Medulla oblongata (tissue), 1 donor: ENCODE measurements around the gene PAXIP1.

Source experiments
- DNase-seq: peaks from one replicate; pipeline ENCODE4 v3.0.0-alpha.2; 2015; ENCODE audit errors: extremely low spot score

Gene PAXIP1

DNA sequence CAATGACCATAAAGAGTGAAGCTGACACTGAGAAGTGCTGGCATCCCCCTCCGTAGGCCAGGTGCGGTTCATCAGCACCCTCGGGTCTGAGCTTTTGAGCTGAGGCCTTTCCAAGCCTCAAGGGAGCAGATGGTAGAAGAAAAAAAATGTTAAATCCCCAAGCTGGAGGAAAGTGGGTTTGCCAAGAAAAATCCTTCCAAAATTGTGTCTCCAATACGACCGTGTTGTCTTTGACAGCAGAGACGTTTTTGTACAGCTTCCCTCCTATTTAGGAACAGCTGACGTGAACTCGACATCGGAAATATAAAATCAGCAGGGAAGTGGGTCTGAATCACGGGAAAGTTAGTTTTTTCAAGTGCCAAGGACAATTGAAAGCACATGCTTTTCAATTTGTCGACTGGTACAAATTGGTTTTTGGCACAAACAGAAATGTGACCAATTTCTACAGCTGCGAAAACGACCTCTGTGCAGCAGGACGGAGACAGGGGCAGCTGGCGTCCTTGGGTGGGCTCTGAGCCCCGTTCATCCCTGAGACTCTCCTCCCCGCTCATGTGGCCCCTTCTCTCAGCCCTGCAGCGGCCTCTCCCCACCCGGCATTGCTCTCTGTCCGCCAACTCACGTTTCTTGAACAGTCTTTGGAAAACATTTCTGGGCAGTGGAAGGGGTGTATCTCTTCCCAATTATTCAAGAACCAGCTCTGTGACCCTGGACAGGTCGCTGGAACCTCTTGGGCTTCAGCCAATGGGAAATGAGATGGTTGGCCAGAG is 89.9 kb downstream of the PAXIP1 start:
- DNase-seq = peak; percentile 13

DNA sequence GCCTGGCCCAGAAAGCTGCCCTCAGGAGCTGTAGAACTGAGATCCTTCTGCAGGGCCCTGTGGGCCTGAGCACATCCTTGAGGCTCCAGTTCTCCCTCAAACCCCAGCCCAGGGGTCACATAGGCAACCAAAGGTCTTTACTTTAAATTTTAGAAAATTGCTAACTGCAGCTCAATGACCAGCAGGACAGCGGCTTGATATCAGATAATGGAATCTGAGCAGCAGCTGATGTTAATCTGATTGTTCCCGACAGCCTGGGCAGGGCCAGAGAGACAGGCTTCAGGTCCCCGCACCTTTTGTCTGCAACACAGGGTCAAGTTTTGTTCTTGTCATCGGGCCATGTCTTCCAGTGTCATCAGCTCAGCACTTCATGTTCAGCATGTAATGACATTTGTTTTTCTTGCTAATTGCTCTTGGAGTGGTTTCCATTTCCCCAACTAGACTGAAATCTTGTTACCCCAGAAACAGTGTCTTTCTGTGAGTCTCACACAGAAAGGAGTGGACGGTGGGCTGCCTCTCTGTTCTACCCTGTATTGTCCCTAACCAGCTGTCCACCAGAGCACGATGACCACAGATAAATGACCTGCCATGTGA is 91.0 kb downstream of the PAXIP1 start:
- no peak for DNase-seq

DNA sequence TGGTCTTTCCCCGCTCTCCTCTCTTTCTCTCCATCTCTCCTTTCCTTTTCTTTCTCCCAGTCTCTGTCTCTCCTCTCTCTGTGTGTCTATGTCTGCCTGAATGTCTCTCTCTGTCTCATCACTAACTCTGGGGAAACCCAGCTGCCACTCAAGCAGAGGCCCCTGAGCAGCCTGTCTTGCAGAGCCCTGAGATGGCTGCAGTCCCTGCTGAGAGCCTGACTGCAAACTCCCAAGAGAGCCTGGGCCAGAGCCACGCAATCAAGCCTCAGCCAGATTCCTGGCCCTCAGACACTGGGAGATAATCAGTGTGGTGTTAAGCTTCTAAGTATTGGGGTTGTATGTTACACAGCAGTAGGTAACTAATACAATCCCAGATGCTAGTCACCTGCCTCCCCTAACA is 91.5 kb downstream of the PAXIP1 start:
- DNase-seq = no peak

DNA sequence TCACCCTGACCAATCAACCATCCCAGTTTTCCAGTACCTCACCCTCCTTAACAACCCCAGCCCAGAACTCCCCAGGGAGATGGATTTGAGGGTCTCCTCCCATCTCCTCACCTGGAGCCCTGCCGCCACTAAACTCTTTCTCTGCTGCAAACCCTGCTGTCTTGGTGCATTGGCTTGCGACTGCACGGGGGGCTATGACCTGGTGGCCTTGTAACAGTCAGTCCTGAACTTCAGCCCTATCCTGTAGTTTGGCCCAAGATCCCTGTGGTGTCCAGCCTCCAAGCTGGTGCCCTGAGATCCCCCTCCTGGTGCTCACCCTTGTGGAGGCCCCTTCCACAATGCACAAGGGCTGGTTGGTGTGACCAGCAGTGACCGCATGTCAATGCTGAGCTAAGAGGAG is 91.9 kb downstream of the PAXIP1 start:
- no peak for DNase-seq

DNA sequence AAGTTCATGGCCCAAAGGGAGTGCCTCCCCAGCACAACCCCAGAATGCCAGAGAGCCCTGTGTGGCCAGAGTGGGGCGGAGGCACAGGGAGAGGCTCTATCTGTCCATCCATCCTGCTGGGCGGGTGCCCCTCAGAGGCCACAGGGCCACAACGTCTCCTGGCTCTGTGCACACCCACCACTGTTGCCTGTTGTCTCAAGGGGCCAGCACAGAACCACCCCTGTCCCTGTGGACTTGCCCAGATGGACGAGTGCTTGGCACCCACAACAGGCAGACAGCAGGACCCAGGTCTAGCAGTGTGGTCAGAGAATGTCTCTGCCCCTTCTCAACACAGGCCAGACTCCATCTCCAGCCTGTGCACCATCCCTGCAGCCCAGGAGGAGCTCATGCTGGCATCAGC is 92.8 kb downstream of the PAXIP1 start:
- DNase-seq = no peak

DNA sequence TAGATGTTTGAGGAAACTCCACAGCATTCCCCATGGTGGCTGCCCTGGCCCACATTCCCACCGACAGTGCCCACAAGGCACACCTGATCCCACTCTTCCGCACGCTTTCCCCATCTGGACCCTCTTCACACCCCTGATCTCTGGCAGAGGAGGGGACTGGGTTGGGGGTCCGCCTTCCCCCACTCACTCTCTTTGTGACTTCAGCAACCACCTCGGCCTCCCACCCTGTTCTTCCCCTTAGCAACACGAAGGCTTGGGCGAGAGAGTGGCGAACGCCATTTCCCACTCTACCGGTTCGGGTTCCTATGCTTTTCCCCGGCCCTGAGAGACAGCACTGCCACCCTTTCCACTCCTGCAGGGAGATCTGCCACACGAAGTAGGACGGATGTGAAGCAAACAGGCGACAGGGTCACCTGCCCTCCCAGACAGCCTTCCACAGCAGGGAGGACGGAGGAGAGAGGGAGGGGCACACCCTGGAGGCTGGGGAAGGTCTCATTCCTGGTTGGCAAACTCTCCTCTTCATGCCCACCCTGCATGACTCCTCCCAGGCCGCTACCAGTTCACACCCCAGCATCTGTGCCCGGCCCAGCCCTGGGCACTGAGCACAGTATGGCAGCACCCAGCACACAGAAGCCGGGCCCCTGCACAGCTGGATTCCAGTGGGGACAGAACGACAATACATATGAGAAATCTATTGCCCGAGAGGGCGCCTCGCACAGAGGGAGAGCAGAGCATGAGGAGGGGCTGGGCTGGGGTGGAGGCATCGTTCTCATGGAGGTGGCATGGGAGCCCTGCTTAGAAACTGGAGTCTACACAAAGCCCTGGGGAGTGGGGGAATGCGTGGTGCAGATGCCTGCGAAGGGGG is 93.5 kb downstream of the PAXIP1 start:
- DNase-seq = no peak

DNA sequence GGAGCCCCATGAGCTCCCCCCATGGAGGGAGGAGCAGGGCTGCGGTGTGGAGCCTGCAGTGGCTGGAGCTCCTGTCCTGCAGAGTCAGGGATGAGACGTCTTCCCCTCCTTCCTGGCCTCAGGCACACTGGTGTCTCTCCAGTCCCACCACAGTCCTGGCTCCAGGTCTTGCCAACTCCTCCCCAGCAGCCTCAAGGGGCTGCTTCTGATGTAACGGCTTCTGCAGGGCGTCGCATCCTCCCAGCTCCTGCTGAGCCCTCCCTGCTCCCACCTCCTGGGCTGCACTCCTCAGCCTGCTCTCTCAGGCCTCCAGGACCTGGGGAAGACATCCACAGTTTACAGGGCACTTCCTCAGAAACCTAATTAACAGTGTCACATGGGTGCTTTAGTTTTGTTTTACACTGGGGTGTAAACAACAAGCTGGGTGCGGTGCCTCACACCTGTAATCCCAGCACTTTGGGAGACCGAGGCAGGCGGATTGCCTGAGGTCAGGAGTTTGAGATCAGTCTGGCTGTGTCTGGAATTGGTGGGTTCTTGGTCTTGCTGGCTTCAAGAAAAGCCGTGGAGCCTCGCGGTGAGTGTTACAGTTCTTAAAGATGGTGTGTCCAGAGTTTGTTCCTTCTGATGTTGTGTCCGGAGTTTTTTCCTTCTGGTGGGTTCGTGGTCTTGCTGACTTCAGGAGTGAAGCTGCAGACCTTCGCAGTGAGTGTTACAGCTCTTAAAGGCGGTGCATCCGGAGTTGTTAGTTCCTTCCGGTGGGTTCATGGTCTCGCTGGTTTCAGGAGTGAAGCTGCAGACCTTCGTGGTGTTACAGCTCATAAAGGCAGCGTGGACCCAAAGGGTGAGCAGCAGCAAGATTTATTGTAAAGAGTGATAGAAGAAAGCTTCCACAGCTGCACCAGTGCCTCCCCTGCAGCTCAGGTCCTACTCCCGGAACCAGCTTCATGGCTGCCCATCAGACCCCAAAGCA is 95.0 kb downstream of the PAXIP1 start:
- no peak for DNase-seq

DNA sequence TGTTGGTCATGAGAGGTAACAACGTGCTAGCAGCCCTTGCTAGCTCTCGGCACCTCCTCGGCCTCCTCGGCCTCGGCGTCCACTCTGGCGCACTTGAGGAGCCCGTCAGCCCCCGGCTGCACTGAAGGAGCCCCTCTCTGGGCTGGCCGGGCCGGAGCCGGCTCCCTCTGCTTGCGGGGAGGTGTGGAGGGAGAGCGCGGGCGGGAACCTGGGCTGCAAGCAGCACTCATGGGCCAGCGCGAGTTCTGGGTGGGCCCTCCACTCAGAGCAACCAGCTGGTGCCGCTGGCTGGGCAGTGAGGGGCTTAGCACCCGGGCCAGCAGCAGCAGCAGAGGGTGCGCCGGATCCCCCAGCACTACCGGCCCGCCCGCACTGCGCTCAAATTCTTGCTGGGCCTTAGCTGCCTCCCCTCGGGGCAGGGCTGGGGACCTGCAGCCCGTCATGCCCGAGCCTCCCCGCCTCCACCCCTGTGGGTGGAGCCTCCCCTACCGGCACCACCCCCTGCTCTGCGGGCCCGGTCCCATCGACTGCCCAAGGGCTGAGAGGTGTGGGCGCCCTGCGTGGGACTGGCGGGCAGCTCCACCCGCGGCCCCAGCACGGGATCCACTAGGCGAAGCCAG is 96.1 kb downstream of the PAXIP1 start:
- no peak for DNase-seq

DNA sequence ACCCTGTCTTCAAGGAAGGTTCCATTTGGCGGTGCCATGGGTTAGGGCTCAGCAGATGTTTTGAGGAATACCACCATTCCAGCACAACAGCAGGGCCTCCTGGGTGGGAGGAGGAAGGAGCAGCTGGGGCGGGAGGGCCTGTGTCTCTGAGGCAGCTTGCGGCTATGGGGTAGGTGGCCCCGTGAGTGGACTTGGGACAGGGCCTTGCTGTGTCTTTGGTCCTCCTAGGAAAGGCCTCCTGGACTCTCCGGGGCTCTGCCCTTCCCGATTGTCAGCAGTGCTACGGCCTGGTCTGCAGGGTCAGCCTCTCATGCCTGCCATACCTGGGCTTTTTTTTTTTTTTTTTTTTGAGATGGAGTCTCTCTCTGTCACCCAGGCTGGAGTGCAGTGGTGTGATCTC is 96.7 kb downstream of the PAXIP1 start:
- DNase-seq = no peak

DNA sequence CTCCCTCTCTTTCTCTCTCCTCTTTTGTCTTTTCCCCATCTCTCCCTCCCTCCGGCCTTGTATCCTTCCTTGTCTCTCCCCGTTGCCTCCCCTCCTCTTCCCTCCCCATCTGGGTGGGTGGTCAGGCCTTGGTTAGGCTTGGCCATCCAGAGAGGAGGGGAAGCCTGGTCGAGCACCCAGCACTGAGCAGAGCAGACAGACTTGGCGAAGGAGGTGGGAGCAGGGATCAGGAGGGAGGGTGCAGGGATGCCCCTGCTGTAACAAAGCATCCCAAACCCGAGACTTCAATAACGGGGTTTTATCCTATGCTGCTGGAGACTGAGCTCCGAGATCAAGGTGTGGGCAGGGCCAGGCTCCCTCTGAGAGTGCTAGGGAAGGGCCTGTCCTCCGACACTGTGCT is 97.3 kb downstream of the PAXIP1 start:
- DNase-seq = no peak

DNA sequence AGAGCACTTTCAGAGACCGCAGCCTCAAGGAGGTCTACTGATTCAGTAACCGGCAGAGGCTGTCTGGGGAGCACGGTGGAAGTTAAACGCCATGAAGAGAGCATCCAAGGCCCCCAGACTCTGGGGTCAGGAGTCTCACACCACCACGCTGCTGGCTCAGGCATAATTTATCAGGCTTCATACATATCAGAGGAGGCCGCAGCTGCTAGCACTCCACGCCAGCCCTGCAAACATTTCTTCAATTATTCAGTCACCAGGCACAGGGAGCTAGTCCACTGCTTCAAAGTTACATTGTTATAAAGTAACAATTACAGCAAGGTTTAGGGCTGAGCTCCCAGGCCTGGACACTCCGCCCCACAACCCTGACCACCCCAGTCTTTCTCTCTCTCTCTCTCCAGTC is 97.8 kb downstream of the PAXIP1 start:
- no peak for DNase-seq

DNA sequence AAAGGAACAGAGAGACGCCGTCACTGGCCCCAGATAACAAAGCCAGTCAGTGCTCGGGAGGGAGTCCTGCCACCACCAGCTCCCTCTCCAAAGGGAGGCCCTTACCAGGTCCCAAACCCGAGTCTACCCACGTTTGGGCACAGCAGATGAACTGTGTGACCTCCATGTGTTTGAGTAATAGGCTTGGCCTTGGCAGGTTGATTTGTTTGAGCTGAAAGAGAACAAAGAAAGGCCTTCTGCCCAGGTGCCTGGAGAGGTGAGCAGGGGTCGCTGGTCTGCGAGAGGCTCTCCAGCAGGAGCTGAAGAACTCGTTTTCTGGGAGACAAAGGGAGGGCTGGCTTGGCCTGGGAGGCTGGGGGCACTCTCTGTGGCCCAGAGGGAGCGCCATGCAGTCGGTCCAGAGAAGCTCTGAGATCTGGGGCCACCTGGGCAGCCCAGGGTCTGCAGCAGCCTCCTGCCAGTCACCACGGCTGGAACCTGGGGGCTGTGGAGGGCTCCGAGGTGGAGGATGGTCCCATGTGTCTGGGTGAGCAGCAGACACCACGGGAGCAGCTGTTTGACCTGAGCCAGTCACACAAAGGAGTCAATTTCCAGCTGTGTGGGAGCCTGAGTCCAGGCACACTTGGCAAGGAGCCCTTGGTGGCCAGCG is 99.7 kb downstream of the PAXIP1 start:
- DNase-seq = peak; percentile 43

DNA sequence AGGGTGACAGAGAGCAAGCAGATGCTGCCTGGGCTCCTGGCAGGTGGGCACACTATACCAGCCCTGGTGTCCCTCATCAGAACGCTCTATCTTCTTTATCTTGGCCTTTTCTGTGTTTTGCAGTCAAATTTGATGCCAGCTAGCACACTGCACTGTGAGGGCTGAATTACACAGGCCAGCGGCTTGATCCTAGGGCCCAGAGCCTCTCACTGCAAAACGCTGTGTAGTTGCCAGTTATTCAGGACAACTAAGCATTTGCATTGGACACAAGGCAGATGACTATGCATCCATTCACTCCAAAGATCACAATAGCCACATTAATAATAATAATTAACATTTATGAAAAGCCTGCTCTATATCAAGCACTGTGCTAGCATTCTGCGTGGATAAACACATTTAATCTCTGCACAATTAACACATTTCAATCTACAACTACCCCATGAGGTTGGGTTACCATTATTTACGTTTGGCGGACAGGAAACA is 100.3 kb downstream of the PAXIP1 start:
- DNase-seq = peak; percentile 50

DNA sequence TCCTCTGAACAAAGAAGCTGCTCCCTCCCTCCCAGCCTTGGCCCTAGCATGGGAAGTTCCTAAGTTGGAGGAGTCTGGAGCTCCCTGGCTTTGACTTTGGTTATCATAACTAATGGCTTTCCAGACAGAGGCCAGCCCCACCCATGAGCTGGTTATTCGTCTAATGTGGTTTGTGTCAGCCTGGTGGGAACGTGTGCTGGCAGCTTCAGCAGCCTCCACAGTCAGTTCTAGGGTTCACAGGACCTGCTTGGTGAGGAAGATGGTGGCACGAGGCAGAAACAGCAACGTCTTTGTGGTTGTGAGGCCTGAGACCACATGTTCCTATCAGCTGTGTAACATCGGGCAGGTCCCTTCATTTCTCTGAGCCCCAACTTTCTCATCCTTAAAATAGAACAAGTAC is 103.1 kb downstream of the PAXIP1 start:
- DNase-seq = no peak

DNA sequence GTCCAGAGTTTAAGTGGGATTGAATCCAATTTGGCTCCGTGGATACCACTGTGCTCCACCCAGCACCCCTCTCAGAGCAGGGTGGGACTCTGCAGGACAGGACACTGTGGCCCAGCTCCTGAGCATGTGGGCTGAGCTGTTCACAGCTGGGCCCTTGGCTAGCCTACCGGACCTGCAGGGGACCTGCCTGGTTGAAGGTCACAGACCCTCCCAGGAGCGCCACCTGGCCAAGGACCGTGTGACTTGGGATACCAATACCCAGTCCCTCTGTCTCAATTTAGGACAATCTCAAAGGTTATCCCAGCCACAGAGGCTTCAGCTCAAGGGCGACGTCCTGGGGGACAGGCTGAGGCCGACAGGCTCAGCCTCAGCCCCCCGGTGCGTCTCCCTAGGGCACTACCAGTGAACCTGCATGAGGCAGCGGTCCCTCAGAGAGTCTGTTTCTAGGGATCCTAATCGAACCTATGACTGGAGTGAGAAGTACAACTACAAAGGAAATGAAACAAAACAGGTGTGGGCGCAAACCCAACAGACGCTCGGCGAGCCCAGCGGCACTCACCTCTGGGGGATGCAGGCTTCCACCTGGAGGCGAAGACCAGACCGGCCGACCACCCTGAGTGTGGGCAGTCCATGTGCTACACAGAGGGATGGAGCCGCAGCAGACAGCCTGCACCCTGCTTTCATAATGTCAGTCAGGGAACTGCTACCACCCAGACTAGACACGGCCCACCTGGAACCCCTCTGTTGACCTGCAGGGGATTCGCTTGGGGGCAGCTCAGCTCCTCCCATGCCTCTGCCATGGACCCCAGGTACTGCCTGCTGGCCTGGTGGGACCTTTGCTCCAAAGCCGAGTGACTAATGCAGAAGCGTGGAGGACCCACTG is 103.7 kb downstream of the PAXIP1 start:
- DNase-seq = no peak

DNA sequence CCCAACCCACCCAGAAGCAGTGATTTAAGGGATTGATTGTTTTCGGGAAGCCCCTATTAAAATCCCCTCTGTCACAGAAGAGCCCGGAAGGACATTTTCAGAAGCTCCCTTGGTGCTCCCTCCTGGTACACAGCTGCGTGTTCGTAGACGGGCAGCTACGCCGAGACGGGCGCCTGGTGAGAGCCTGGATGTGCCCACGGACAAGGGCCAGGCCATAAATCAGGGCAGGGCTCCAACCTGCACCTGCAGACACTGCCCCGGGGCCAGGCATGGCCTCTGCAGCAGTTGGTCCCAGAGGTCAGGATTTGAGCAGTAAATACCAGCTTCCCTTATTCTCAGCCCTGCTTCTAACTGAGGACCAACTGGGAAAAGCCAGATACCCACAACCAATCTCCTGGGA is 106.8 kb downstream of the PAXIP1 start:
- no peak for DNase-seq
